A673 (cell line): ENCODE measurements around the gene DDHD1. TPM values are rescaled to one million over a fixed set of nuclear protein-coding genes. Genes with fewer than 3 reads are reported as not detected.

Source experiments
- BruUV-seq: library from RNA; stranded (reverse); fragments of 400-500 nt; replicated peaks from 2 replicates; lab custom pipeline; 2021; lab: Mats Ljungman, UMichigan
- CTCF ChIA-PET: fragments of 300-600 bp; sonication (Branson Sonifier 250); formaldehyde crosslinking; loops from one replicate; lab custom pipeline; 2022; ENCODE audit warnings: antibody characterized with exemption; lab: Charles Lee
- POLR2A ChIA-PET: fragments of 300-600 bp; sonication (Branson Sonifier 250); formaldehyde crosslinking; loops from one replicate; lab custom pipeline; 2022; ENCODE audit warnings: antibody characterized with exemption; ENCODE audit not compliant: low non-redundant PET; lab: Charles Lee
- DNase-seq: peaks from one replicate; pipeline ENCODE4 v3.0.0-alpha.2; 2015; ENCODE audit warnings: low spot score
- H3K27ac ChIP-seq: fragments of 200-600 bp; sonication (generic); 2 replicates; pipeline ENCODE4 v1.5.1; 2016; ENCODE audit warnings: mixed run types, low read depth, mild to moderate bottlenecking, mixed read lengths, antibody characterized with exemption, low read length; ENCODE audit not compliant: poor library complexity, severe bottlenecking
- H3K27me3 ChIP-seq: fragments of 200-600 bp; sonication (generic); replicated peaks from 2 replicates; pipeline ENCODE4 v1.6.1; 2017; ENCODE audit warnings: mixed run types, low read depth, mild to moderate bottlenecking, mixed read lengths, antibody characterized with exemption, low read length; ENCODE audit not compliant: insufficient read depth, poor library complexity
- H3K36me3 ChIP-seq: fragments of 200-600 bp; sonication (generic); 2 replicates; pipeline ENCODE4 v1.6.1; 2016; ENCODE audit warnings: mixed run types, mild to moderate bottlenecking, mixed read lengths, antibody characterized with exemption, low read length; ENCODE audit not compliant: insufficient read depth, poor library complexity, severe bottlenecking
- H3K4me1 ChIP-seq: fragments of 200-600 bp; sonication (generic); 2 replicates; pipeline ENCODE4 v1.6.1; 2017; ENCODE audit warnings: mixed run types, mild to moderate bottlenecking, mixed read lengths, antibody characterized with exemption, low read length; ENCODE audit not compliant: insufficient read depth, poor library complexity, severe bottlenecking
- H3K4me3 ChIP-seq: fragments of 200-600 bp; sonication (generic); 2 replicates; pipeline ENCODE4 v1.5.1; 2016; ENCODE audit warnings: low read depth, mixed run types, mild to moderate bottlenecking, mixed read lengths, low read length; ENCODE audit not compliant: poor library complexity, severe bottlenecking
- H3K9me3 ChIP-seq: fragments of 200-600 bp; sonication (generic); 2 replicates; pipeline ENCODE4 v1.6.1; 2016; ENCODE audit warnings: mixed run types, low read depth, mild to moderate bottlenecking, mixed read lengths, antibody characterized with exemption, low read length; ENCODE audit not compliant: poor library complexity, severe bottlenecking
- CTCF ChIP-seq: fragments of 300-800, 200-600 bp; sonication (generic); conservative IDR thresholded peaks from 2 replicates; pipeline ENCODE4 v1.5.1; 2017; ENCODE audit warnings: low read depth, mild to moderate bottlenecking, antibody characterized with exemption, low read length, moderate library complexity, mixed read lengths
- EZH2 ChIP-seq: fragments of 200-600 bp; sonication (generic); IDR thresholded peaks from 2 replicates; pipeline ENCODE4 v1.6.1; 2017; ENCODE audit warnings: borderline replicate concordance, low read depth, mild to moderate bottlenecking, mixed read lengths, antibody characterized with exemption, low read length; ENCODE audit not compliant: poor library complexity, severe bottlenecking
- intact Hi-C: fragments of 100-400 bp; cut with micrococcal nuclease; formaldehyde crosslinking; loops from one replicate; pipeline ENCODE4 v1.10.0; 2022; ENCODE audit not compliant: unreplicated experiment
- total RNA-seq: library from RNA; stranded (reverse); gene quantifications from 2 replicates; pipeline ENCODE4 v1.2.3, GENCODE V29; 2021

DDHD1 gene
- total RNA-seq, 1 experiment from 2014 or later = 21.9 TPM

- BruUV-seq = no TSS peak
- H3K27me3 ChIP-seq = no peaks in the 10 kb centered on the region
- peaks cover 8% of the 10 kb centered on the region for H3K4me1 ChIP-seq
- H3K27ac ChIP-seq = no peak overlapping the region
- H3K9me3 ChIP-seq = no peaks in the 10 kb centered on the region
- CTCF ChIA-PET = no interaction called here
- no peak for DNase-seq
- intact Hi-C loops = no loop called here
- no peaks in the 10 kb centered on the region for H3K36me3 ChIP-seq
- H3K4me3 ChIP-seq = no peak overlapping the region
- no peak for TF ChIP-seq EZH2
- no peak for TF ChIP-seq CTCF
- POLR2A ChIA-PET = no interaction called here
Measured at GRCh38 chr14:53035336-53036210, 117.5 kb downstream of the DDHD1 start.

- Histone ChIP-seq H3K4me1 (peaks cover 8% of the 10 kb centered on the region), H3K27me3 (no peaks in the 10 kb centered on the region), H3K36me3 (no peaks in the 10 kb centered on the region), H3K27ac (no peak overlapping the region), H3K9me3 (no peaks in the 10 kb centered on the region), H3K4me3 (no peak overlapping the region)
- DNase-seq = no peak
- no peak for TF ChIP-seq CTCF
- TF ChIP-seq EZH2 = no peak
- CTCF ChIA-PET = no interaction called here
- no TSS peak for BruUV-seq
- POLR2A ChIA-PET = no interaction called here
- intact Hi-C loops = no loop called here
Measured at GRCh38 chr14:53034688-53035230, 118.4 kb downstream of the DDHD1 start.

GRCh38 chr14:53034036-53034435 lies 119.1 kb downstream of the DDHD1 start:
- no peak for TF ChIP-seq EZH2
- no peak for TF ChIP-seq CTCF
- no TSS peak for BruUV-seq
- Histone ChIP-seq H3K4me1 (peaks cover 8% of the 10 kb centered on the region), H3K4me3 (no peak overlapping the region), H3K27me3 (no peaks in the 10 kb centered on the region), H3K36me3 (no peaks in the 10 kb centered on the region), H3K27ac (no peak overlapping the region), H3K9me3 (no peaks in the 10 kb centered on the region)
- ChIA-PET CTCF (no interaction called here), POLR2A (interaction anchor here (0.7 kb wide), 1 partner anchor 191 kb away, joined by 5 read pairs; no protein-coding TSS in a partner anchor)
- intact Hi-C loops = no loop called here
- no peak for DNase-seq
